Tibial nerve (tissue), 4 donors: Measurements from ENCODE around the gene UXS1.

ENCODE experiments used
- EP300 ChIP-seq, 2 donors: sonication (generic); formaldehyde crosslinking; IDR thresholded peaks; one replicate each; pipeline ENCODE4 v1.6.1; 2017; ENCODE audit warnings: antibody characterized with exemption in 2 of 2, mild to moderate bottlenecking in 1 of 2
- POLR2A ChIP-seq, 2 donors: fragments of 450-650 bp; IDR thresholded peaks; one replicate each; pipeline ENCODE4 v1.6.1; 2017; ENCODE audit warnings: antibody characterized with exemption in 2 of 2, mild to moderate bottlenecking in 2 of 2, moderate library complexity in 2 of 2
- TF ChIP-seq, protein P1 (sequence below), 5 experiments: fragments of 200-600 bp in 3 of 5; fragments of 450-650 bp in 2 of 5; sonication (generic) in 3 of 5; IDR thresholded peaks; one replicate each; pipeline ENCODE4 v1.5.1; 2016 to 2019; ENCODE audit warnings: antibody characterized with exemption in 5 of 5, mild to moderate bottlenecking in 3 of 5, moderate library complexity in 2 of 5

DNA sequence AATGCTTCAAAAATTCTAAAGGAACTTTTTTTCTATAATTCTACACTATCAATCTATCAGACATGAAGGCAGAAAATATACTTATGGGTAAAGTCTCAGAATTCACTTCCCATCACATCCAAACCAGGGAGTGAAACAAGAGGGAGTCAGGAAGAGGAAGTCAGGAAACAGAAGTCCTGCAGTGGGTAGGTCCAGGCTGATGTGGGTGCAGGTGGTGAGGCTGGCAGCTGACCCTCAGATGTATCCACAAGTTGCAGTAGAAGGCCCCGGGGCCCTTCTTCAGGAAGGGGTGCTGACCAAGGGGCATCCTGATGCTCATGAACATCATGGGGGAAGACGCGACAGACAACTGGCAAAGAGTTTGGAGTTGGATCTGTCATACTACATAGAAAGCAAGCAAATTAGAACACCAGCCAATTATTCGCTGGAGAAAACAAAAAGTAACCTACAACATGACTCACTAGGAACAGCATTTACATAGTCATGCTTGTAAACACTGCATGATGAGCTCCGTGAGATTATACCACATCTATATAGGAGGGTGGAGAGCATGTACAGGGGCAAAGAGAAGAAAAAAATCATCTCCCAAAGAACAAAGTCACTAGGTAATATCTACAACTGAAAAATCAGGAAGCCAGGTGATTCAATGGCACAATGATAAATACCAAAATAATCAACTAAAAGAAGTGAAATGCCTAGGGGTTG, 4.2 kb downstream of the UXS1 start:
- TF ChIP-seq, protein P1, sequence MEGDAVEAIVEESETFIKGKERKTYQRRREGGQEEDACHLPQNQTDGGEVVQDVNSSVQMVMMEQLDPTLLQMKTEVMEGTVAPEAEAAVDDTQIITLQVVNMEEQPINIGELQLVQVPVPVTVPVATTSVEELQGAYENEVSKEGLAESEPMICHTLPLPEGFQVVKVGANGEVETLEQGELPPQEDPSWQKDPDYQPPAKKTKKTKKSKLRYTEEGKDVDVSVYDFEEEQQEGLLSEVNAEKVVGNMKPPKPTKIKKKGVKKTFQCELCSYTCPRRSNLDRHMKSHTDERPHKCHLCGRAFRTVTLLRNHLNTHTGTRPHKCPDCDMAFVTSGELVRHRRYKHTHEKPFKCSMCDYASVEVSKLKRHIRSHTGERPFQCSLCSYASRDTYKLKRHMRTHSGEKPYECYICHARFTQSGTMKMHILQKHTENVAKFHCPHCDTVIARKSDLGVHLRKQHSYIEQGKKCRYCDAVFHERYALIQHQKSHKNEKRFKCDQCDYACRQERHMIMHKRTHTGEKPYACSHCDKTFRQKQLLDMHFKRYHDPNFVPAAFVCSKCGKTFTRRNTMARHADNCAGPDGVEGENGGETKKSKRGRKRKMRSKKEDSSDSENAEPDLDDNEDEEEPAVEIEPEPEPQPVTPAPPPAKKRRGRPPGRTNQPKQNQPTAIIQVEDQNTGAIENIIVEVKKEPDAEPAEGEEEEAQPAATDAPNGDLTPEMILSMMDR (IDR thresholded peaks at IDR 0.05), result no peak
- TF ChIP-seq EP300 (IDR thresholded peaks at IDR 0.05), result no peak
- TF ChIP-seq POLR2A (IDR thresholded peaks at IDR 0.05), result no peak
